GM19452 (cell line): ENCODE results near the gene GNAS.
"Not testable (repeated sequence)": the region's sequence is repeated elsewhere in the genome, so short reads cannot be mapped to it uniquely, and the experiment has no call there.

Experiments used
- ATAC-seq: cut with Tn5 transposase; IDR thresholded peaks from one replicate; pipeline ENCODE4 v1.9.1; 2021; ENCODE audit not compliant: unreplicated experiment

Gene GNAS

DNA sequence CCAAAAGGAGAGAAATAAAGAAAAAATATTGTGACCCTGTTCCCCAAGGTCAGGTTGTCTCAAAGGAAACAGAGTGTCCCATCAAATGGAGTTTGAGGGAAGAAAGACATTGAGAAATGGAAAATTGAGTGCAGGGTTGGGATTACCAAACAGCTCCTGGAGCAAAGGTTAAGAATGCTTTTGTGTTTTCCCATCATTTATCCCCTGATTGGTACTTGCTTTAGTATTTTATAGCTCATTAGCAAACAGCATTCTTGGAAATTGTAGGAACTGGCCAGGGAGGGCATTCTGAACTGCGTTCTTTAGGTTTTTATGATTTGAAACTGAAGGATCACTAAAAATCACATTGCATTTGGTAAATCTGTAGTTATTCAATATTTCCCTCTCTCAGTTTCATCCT is 69.5 kb downstream of the GNAS start:
- ATAC-seq, result no peak

DNA sequence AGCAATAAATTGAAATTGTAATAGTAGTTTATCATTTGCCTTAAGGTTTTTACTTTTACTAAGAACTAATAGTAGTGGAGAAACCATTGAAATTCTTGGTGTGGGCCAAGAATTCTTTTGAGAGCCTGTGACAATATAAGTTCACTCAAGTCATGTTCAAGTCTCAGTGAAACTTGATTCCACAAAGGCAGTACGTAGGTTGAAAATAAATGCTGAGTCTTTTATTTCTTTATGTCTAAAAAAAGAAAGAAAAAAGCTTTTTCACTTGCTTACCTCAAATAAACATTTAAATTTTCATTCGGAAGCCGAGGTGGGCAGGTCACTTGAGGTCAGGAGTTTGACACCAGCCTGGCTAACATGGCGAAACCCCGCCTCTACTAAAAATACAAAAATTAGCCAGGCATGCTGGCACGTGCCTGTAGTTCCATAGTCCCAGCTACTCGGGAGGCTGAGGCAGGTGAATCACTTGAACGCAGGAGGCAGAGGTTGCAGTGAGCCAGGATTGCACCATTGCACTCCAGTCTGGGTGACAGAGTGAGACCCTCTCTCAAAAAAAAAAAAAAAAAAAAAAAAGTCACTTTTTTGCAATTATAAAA is 70.7 kb downstream of the GNAS start:
- ATAC-seq, result no peak

DNA sequence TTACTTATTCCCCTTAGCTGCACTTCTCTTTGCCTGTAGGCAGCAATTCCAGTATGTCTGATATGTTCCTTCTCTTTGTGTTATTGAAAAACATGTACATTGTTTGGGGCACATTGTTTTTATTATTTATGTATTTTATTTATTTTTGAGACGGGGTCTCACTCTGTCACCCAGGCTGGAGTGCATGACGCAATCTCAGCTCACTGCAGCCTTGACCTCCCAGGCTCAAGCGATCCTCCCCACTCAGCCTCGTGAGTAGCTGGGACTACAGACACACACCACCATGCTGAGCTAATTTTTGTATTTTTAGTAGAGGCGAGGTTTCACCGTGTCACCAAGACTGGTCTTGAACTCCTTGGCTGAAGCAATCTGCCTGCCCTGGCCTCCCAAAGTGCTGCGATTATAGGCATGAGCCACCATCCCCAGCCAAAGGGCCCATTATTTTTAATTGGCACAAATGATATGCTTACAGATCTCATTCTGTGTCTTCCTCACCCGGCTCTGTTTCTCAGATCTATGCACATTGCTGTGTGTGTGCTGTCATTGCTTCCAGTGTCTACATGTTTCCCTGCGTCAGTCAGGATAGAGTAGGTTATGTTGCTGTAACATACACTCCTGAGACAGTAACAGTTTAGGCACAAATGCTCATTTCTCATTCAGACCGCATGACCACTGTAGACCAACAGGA is 74.4 kb downstream of the GNAS start:
- no peak for ATAC-seq

DNA sequence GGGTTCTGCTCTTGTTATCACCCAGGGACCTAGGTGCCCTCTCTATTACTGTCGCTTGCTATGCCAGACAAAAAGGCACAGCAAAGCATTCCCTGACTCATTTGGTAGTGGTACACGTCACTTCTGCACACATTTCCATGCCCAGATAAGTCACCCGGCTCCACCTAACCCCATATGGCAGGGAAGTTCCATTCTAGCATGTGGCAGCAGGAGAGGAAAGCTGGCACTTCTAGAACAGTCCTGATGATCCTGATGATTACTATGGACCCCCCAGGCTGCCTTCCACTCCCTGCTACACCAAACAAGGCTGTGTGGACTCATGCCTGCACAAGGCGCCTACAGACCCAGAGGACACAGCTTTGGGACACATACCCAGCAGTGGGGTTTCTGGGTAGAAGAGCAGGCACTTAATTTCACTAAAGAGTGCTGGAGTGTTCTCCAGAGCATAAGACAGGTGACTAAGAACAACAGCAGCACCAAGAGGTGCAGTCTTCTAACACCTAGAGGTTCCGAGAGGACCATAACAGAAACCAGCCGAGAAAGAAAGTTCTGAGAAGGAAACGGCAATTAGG is 75.1 kb downstream of the GNAS start:
- no peak for ATAC-seq

DNA sequence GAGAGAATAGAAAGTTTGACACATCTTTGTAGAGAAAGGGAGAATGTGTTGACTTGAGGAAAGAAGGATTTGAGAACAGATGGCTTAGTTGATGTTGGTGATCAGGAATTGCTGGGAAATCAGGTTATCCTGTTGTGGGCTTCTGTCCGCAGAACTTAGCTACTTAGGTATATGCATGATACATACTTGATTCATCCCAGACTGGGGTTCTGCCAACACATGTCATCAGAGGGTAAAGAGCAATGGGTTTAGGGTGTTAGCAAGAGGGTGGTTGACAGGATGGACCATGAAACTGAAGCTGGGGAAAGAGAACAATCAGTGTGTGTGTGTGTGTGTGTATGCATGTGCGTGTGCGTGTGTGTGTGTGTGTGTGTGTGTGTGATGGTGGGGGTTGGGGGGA is 78.0 kb downstream of the GNAS start:
- ATAC-seq, result no peak

DNA sequence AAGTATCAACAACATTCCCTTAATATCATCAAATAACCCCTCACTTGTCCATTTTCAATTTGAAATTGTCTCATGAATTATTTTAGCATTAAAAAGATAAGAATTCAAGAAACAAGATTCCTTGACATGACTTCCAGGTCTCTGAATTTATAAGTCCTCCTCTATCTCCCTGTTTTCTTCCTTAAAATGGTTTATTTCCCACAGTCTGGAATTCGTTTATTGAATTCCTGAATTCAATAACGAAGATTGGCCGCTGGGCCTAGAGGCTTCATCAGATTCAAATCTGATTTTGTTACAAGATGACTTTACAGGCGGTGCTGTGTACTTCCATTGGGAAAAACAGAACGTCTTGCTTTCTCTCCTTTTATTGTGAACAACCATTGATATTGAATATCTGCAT is 79.7 kb downstream of the GNAS start:
- ATAC-seq, result no peak

DNA sequence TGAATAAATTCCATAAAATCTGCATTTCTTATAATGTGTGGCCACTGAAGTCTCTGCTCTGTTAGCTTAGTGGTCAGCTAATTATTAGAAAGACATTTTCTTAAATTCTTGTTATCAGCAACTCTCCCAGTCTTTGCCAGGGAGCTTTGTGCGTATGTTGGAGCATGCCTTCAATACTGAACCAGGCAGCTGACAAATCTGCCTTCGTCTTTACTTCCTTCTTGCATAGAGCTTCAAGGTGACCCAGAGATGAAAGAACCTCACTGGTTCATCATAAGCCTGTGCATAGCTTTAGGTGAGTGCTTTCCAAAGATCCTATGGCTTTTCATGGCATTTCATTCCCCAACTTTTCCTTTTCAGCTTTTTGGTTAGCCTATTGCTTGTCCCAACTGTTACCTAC is 85.6 kb downstream of the GNAS start:
- no peak for ATAC-seq

DNA sequence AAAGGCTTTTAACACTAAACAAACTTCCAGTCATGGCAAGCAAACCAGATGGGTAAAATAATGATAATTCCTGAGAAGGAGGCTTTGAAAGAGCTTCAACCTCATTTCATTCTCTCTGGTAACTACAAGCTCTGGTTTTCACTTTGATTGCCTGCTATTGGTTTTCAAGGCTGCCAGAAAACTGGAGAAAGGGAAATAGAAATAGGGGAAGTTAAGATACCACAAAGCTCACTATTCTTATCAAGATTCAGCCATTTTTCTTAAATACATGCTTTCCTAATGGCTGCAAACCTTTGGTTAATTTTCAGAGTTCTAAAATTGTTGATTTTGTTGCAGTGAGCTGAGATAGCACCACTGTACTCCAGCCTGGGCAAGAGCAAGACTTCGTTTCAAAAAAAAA is 86.0 kb downstream of the GNAS start:
- no peak for ATAC-seq

DNA sequence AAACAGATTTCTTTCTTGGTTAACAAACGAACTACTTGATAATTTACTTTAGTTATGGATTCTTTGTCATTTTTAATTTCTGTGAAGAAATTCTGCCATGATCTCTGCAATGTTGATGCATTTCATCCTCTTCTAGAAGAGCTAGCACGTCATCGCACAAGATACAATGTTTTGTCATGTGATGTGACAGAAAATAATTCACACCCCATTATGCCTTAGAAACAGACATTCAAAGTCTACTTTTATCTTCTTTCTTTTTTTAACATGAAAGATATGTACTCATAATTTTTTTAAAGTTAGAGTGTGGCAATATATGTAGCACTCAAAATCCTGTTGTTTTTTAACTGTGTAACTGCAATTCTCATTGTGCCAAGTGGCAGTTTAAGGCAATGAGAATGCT is 89.0 kb downstream of the GNAS start:
- ATAC-seq, result no peak

DNA sequence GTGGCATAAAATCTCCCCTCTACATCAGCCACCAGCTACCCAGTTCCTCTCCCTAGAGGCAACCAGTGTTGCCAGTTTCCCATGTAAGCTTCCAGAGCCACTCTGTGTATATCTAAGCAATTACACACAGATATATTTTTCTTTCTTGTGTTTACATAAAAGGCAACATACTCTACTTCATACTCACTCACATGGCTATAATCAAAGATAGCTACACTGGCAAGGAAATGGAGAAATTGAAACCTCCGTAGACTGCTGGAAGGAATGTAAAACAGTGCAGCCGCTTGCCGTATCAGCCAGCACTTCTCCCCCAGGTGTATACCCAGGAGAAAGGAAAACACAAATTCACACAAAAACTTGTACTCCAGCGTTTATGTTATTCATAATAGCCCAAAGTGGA is 90.0 kb downstream of the GNAS start:
- ATAC-seq, result no peak

DNA sequence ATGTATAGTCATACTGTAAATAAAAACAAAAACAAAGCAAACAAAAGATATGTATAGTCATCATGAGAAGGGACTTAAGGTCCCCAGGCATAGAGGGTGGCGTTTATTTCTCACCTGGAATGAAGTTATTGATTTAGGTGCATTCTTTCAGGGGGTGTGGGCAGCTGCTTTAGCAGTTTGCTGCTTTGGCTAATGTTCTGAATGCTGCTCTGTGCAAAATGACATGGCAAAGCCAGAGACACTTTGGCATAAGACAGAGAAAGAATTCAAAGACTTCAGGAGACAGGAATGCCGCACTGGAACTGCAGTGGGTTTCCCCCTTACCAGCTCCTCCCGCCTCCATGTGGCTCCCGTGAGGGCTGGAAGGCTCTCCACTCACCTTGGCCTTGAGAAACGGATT is 92.1 kb downstream of the GNAS start:
- ATAC-seq, result no peak

DNA sequence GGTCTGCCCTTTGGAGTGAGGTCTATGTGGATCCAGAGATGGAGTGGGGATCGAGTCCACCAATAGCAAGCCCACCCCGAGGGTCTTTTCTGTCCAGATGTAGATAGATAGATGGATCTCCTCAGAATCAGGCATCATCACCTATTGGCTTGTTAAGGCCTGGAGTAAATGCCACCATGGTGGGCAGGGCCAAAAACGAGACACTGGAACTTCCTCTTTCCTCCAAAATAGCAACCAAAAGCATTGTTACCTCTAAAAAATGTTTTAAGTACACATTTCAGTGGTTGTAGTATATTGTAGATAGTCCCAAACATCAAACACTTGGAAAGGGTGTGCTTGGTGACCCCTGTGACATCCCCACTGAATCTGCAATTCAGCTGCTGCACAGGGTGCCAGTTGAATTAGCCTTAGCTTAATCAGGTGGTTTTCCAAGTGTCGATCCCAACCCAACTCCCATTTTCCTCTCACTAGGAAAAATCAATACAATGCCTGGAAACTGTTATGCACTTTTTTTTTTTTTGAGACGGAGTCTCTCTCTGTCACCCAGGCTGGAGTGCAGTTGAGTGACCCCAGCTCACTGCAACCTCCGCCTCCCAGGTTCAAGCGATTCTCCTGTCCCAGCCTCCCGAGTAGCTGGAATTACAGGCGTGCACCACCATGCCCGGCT is 93.6 kb downstream of the GNAS start:
- no peak for ATAC-seq

DNA sequence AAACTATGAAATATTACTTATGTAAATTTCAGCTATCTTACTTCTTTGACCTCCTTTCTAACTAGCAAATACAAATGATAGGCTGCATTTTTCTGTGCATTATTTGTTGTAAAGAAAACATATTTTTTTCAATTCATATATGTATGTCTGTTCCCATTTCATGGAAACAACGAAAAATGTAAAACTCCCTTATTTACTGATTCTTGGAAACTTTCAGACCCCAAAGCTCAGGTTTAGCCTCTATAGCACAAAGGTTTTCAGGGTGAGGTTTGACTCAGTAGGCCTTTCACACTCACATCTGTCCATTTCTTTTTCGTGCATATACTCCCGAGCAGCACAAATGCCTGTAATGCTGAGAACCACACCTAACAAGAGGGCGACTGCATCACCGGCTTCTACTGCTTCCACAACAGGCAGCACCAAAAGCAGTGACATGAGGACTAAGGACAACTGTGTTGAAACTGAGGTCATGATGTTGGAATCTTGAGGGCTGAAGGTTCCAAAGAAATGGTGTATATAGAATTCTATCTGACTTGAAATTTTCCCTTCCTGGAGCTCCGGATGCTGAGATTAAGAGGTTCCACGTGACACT is 95.4 kb downstream of the GNAS start:
- not testable (repeated sequence) for ATAC-seq

DNA sequence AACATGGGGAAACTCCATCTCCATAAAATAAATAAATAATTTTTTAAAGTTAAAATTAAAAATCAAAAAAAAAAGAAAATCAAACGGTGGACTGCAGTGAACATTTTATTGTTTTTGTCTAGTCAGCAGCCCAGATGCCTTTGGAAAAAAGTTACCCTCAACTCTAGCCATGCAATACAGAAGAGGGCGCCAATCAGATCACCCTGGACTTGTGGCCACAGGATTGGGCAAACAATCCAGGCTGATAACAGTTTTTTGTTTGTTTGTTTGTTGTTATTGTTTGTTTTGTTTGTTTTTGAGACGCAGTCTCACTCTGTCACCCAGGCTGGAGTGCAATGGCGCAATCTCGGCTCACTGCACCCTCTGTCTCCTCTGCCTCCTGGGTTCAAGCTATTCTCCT is 98.1 kb downstream of the GNAS start:
- ATAC-seq, result no peak

DNA sequence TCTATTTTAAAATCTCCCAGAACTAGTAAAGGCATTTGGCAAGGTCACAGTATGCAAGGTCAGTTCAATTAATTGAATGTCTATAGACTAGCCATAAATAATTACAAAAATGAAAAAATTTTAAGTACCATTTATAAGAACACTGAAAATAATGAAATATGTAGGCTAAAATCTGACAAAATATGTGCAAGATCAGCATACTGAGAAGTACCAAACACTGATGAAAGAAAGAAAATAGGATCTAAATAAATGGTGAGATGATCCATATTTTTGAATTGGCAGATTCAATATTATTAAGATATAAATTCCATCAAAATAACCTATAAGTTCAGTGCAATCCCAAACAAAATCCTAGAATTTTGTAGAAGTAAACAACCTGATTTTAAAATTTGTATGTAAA is 100.5 kb downstream of the GNAS start:
- no peak for ATAC-seq

DNA sequence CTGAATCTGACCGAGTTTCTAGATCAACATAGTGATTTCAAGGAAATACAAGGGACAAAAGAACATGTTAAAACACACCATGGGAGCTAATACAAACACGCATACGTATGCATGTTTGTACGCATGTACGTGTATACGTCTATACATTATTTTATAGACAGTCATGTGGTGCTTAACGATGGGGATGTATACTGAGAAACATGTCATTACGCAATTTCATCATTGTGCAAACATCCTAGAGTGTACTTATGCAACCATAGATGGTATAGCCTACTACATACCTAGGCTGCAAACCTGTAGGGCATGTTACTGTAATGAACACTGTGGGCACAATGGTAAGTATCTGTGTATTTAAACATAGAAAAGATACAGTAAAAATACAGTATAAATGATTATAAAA is 103.6 kb downstream of the GNAS start:
- no peak for ATAC-seq

DNA sequence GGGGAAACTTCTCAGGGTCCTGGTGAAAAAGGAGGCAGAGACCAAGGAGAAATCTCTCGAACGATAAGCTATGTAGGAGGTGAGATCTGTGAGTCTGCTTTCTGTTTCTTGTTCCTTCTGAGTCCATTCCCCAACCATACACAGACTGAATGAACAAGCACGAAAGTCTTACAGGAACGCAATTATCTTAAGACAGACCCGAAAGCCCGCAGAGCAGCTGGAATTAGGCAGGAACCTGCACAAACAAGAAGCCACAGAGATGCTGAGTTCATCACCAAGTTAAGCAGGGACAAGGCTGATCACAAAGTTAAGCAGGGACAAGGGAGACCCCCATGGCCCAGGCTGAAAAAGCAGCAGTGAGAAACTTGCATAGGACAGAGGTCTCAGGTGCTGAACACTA is 107.1 kb downstream of the GNAS start:
- no peak for ATAC-seq
